GM21515 (cell line): Measurements from ENCODE around the gene FAM20C.
"Not testable (repeated sequence)": the region's sequence is repeated elsewhere in the genome, so short reads cannot be mapped to it uniquely, and the experiment has no call there.

ENCODE experiments used
- ATAC-seq: cut with Tn5 transposase; IDR thresholded peaks from one replicate; pipeline ENCODE4 v1.9.1; 2021; ENCODE audit not compliant: unreplicated experiment

Gene FAM20C

DNA sequence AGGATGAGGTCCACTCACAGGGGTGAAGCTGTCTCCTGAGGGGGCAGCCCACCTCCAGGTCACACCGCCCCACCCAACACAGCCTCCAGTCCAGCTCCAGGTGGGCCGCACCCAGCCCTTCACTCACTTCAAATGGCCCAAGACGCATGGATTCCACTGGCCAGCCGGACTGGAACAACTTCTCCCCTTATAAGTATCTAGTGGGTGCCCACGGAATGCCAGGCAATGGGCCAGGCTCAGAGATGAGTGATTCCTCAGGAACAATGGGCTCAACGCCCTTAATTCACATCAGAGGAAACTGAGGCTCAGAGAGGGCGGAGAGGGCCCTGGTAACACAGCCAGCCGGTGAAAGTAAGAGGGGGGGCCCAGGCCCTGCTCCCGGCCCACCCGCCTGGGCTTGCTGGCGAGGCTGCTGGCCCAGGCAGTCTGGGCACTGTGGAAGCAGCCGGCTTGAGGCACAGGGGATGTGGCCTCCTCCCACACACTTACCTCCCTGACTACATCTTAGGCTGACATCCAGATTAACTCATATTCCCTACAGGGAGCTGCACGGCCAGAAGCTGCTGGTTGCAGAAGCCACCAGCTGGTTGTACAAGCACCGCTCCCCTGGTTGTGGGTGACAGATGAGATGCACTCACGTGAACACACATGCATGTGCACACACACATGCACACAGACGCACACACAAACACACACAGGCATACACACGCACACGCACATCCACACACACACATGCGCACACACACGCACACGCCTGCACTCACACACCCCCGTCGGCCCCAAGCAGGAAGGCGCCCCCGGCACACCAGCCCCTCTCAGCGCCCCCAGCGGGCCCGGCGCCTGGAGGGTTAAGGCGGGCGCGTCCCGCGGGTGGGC, 1.0 kb upstream of the FAM20C start:
- no peak for ATAC-seq

DNA sequence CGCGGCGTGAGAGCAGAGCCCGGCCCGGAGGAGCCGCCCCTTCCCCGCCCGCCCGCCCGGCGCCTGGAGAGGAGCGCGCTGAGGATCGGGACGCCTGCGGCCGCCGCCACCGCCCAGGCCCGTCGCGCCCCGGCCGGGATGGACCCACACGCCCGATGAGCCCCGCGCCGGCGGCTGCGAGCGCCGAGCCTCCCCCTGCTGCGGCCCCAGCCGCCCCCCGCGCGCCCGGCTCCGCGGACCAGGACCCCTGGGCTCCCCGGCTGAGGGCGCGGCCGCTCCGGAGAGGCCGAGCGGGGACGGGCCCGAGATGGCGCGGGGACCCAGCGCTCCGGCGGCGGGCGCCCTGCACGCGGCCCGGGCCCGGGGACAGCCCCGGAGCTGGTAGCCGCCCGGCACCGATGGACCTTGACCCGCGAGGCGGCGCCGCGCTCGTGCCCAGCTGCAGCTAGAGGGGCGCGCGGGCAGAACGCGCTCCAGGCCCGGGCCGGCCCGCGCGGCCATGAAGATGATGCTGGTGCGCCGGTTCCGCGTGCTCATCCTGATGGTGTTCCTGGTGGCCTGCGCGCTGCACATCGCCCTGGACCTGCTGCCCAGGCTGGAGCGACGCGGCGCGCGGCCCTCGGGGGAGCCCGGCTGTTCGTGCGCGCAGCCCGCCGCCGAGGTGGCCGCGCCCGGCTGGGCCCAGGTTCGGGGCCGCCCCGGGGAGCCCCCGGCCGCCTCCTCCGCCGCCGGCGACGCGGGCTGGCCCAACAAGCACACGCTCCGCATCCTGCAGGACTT, 520 bp downstream of the FAM20C start:
- no peak for ATAC-seq

- no peak for ATAC-seq
Observed at GRCh38 chr7:193481-194251, 1.3 kb downstream of the FAM20C start.

DNA sequence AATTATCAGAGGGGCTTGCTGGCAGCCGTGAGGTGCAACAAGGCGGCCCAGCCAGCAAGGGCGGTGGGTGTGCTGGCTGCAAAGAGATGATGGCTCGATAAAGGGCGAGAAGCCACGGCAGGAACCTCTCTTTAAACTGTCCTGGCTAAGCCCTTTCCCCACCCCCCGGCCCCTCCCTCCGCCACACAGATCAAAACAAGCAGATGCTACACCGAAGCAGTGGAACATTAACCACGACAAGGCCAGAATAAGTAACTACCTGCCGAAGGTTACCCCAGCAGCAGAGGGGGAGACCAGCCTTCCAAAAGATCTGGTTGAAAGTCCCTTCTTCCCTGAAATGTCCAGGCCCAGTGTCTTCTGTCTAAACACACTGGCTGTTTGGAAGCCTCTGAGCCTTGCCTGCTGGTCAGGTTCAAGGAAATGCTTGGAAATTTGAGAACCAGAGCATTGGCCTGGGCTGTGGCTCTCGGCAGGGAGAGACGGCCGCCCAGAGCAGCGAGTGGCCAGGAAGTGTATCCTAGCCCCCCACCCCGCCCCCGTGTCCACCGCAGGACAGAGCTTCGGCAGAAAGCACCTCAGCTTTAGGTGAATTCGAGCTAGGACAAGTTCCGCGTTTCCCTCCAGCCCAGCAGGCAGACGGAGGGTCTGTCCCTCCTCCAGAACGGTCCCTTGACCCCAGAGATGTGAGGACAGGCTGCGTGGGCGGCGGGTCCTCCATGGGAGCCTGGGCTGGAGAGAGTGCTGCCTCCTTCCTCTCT, 2.1 kb downstream of the FAM20C start:
- no peak for ATAC-seq

- ATAC-seq: no peak
Observed at GRCh38 chr7:195010-195829, 2.8 kb downstream of the FAM20C start.

DNA sequence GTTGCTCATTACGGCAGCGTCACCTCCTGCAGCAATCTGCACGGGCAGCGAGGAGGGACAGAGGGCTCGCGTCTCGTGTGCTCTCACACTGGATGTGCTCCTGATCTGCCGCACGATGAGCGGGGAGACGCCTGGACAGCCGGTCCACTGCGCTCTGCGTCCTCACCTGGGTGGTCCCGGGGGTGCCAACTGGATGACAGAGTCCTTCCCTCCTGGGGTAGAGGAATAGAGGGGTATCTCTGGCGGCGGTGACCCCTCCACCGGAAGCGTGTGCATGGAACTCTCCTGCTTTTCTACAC, 3.4 kb downstream of the FAM20C start:
- ATAC-seq: no peak

DNA sequence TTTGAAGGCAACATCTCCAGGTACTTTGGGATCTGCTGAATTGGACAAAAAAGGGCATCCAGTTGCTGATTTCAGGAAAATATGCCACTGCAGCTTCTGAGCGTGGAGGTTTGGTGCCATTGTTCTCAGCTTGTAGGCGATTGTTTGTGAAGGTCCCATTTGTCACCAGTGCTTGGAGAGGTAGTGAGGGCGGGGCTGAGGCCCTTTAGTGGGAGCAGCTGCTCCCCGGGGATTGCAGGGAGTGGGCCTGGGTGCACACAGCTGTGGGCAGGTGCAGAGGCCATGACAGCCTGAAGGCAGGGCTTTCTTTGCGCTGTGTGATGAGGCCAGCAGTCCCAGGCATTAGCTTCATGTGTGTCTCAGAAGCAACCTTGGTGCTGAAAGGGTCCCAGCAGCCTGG, 3.9 kb downstream of the FAM20C start:
- no peak for ATAC-seq

- ATAC-seq: no peak
Observed at GRCh38 chr7:196778-197321, 4.5 kb downstream of the FAM20C start.

- no peak for ATAC-seq
Observed at GRCh38 chr7:197413-198335, 5.3 kb downstream of the FAM20C start.

GRCh38 chr7:199483-200249, 7.3 kb downstream of the FAM20C start:
- ATAC-seq: no peak

GRCh38 chr7:200290-200689, 7.9 kb downstream of the FAM20C start:
- no peak for ATAC-seq

DNA sequence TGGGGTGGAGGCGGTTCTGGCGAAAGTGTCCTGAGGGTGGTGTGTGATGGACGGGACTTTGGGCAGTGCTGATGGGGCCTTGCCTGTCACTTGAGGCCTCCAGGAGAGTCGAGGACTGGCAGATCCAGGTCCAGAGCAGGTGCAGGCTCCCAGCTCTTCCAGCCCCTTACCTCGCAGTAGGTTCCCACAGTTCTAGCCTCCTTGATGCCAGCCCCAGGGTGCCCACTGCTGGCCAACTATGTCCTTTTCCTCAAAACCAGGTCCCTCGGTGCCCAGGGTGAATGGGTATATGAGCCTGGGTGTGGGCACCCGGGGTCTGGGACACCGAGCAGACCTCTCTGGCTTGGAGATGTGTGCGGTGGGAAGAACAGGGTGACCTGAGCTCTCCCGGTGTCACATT, 8.3 kb downstream of the FAM20C start:
- ATAC-seq: no peak

DNA sequence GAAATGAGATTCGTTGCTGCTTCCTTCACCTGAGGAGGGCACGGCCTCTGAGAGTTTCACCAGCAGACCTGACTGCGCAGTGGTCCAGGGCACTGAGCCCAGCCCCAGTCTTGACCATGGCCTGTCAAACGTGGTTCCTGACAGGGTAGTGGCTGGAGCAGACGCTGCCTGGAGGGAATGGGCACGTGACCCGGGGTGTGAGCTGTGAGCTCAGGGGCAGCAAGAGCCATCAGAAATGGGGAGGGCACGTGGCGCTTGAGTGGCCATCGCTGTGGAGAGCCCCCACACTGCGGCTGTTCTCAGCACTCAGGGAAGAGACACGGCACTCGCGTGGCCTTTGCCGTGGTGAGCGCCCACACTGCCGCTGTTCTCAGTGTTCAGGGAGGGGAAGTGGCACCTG, 12.0 kb downstream of the FAM20C start:
- ATAC-seq: no peak

GRCh38 chr7:205115-206010, 13.0 kb downstream of the FAM20C start:
- ATAC-seq: no peak

- not testable (repeated sequence) for ATAC-seq
Observed at GRCh38 chr7:206351-206750, 14.0 kb downstream of the FAM20C start.

- ATAC-seq: no peak
Observed at GRCh38 chr7:207418-208129, 15.2 kb downstream of the FAM20C start.
